ENCODE data around the gene TUSC2.

Gene TUSC2

GRCh38 chr3:50292159-50293078 lies 35.6 kb downstream of the TUSC2 start, which contains the start of gene IFRD2:
IFRD2 (minus strand) TSS chr3:50292429; CDS start chr3:50292274, 155 bp downstream.
- Histone ChIP-seq H2AFZ (ENCODE audit: low read length) (peak within 1 kb of the TSS; percentile 82), H3K4me3 (ENCODE audit: low read length) (peak within 1 kb of the TSS; percentile 100), H3K4me2 (ENCODE audit: low read depth, low read length) (peak within 1 kb of the TSS; percentile 97), H3K4me1 (ENCODE audit: low read length) (peaks cover 5% of the 10 kb centered on the region; the same call in 1 of the 2 replicates), H3K36me3 (replicated peaks; ENCODE audit: insufficient read depth, low read length) (peaks cover 15% of the 10 kb centered on the region), H3K9ac (ENCODE audit: low read length) (peak within 1 kb of the TSS; percentile 95), H3K27ac (ENCODE audit: low read length) (peak within 1 kb of the TSS; percentile 38; the same call in 1 of the 2 replicates), H3K79me2 (ENCODE audit: low read length) (peaks cover 40% of the 10 kb centered on the region), H3K9me2 (replicated peaks; ENCODE audit: insufficient read depth, low read length) (no peaks in the 10 kb centered on the region), H3F3A (ENCODE audit: insufficient read depth, low read length) (no peaks in the 10 kb centered on the region), H3K9me3 (replicated peaks; ENCODE audit: insufficient read depth, low read length) (no peaks in the 10 kb centered on the region), H4K20me1 (ENCODE audit: insufficient read depth, low read length) (no peaks in the 10 kb centered on the region), H3K27me3 (replicated peaks; ENCODE audit: insufficient read depth, low read length) (no peaks in the 10 kb centered on the region)
- DNase-seq, result peak; percentile 99
- TF ChIP-seq EZH2 (optimal IDR thresholded peaks at IDR 0.05; ENCODE audit: low read depth, low read length) (no peak), CTCF (IDR thresholded peaks at IDR 0.05; ENCODE audit: low read length) (no peak), EZH2phosphoT487 (IDR thresholded peaks at IDR 0.05; ENCODE audit: low read length) (no peak)

- Histone ChIP-seq H3K9me2 (replicated peaks; ENCODE audit: insufficient read depth, low read length) (no peaks in the 10 kb centered on the region), H2AFZ (ENCODE audit: low read length) (no peak overlapping the region), H3K36me3 (replicated peaks; ENCODE audit: insufficient read depth, low read length) (peaks cover 15% of the 10 kb centered on the region), H3K4me1 (ENCODE audit: low read length) (peaks cover 5% of the 10 kb centered on the region; the same call in 1 of the 2 replicates), H3K4me3 (ENCODE audit: low read length) (no peak overlapping the region), H3K4me2 (ENCODE audit: low read depth, low read length) (peak overlapping the region; percentile 91; the same call in 1 of the 2 replicates), H3K27me3 (replicated peaks; ENCODE audit: insufficient read depth, low read length) (no peaks in the 10 kb centered on the region), H3K27ac (ENCODE audit: low read length) (no peak overlapping the region), H4K20me1 (ENCODE audit: insufficient read depth, low read length) (no peaks in the 10 kb centered on the region), H3F3A (ENCODE audit: insufficient read depth, low read length) (no peaks in the 10 kb centered on the region), H3K9ac (ENCODE audit: low read length) (no peak overlapping the region), H3K79me2 (ENCODE audit: low read length) (peaks cover 40% of the 10 kb centered on the region), H3K9me3 (replicated peaks; ENCODE audit: insufficient read depth, low read length) (no peaks in the 10 kb centered on the region)
- DNase-seq, result no peak
- TF ChIP-seq EZH2phosphoT487 (IDR thresholded peaks at IDR 0.05; ENCODE audit: low read length) (no peak), CTCF (IDR thresholded peaks at IDR 0.05; ENCODE audit: low read length) (no peak), EZH2 (optimal IDR thresholded peaks at IDR 0.05; ENCODE audit: low read depth, low read length) (no peak)
Measured at GRCh38 chr3:50290161-50290641, 37.8 kb downstream of the TUSC2 start.

GRCh38 chr3:50289130-50289529 lies 38.9 kb downstream of the TUSC2 start:
- DNase-seq, result no peak

More at GRCh38 chr3:50289130-50289529, 38.9 kb downstream of the TUSC2 start:
- peaks cover 5% of the 10 kb centered on the region; the same call in 1 of the 2 replicates for H3K4me1 ChIP-seq (ENCODE audit: low read length)
- no peak overlapping the region for H2AFZ ChIP-seq (ENCODE audit: low read length)
- H3K9ac ChIP-seq (ENCODE audit: low read length), result no peak overlapping the region
- H3K4me3 ChIP-seq (ENCODE audit: low read length), result no peak overlapping the region
- no peaks in the 10 kb centered on the region for H3K9me2 ChIP-seq (replicated peaks; ENCODE audit: insufficient read depth, low read length)
- H3K27ac ChIP-seq (ENCODE audit: low read length), result no peak overlapping the region
- H3K79me2 ChIP-seq (ENCODE audit: low read length), result peaks cover 40% of the 10 kb centered on the region
- H3K9me3 ChIP-seq (replicated peaks; ENCODE audit: insufficient read depth, low read length), result no peaks in the 10 kb centered on the region
- TF ChIP-seq CTCF (IDR thresholded peaks at IDR 0.05; ENCODE audit: low read length) (no peak), EZH2 (optimal IDR thresholded peaks at IDR 0.05; ENCODE audit: low read depth, low read length) (no peak), EZH2phosphoT487 (IDR thresholded peaks at IDR 0.05; ENCODE audit: low read length) (no peak)
- H3F3A ChIP-seq (ENCODE audit: insufficient read depth, low read length), result no peaks in the 10 kb centered on the region
- H3K27me3 ChIP-seq (replicated peaks; ENCODE audit: insufficient read depth, low read length), result no peaks in the 10 kb centered on the region
- H3K36me3 ChIP-seq (replicated peaks; ENCODE audit: insufficient read depth, low read length), result peaks cover 15% of the 10 kb centered on the region
- H3K4me2 ChIP-seq (ENCODE audit: low read depth, low read length), result no peak overlapping the region
- H4K20me1 ChIP-seq (ENCODE audit: insufficient read depth, low read length), result no peaks in the 10 kb centered on the region

All from MM.1S (cell line).